ENCODE data around the gene ZKSCAN2. TPM values are rescaled to one million over a fixed set of nuclear protein-coding genes. Genes with fewer than 3 reads are reported as not detected.

Gene ZKSCAN2
- 4.7 and 5.8 TPM in 2 replicates for total RNA-seq (2014; rRNA removed; shearing (Covaris generic))
- polyA plus RNA-seq (2015; cell fraction: cytosol; rRNA removed), result 3.2 and 4.4 TPM in 2 replicates
- 4.8 and 4.9 TPM in 2 replicates for polyA plus RNA-seq (2015; cell fraction: nucleus; rRNA removed)

DNA sequence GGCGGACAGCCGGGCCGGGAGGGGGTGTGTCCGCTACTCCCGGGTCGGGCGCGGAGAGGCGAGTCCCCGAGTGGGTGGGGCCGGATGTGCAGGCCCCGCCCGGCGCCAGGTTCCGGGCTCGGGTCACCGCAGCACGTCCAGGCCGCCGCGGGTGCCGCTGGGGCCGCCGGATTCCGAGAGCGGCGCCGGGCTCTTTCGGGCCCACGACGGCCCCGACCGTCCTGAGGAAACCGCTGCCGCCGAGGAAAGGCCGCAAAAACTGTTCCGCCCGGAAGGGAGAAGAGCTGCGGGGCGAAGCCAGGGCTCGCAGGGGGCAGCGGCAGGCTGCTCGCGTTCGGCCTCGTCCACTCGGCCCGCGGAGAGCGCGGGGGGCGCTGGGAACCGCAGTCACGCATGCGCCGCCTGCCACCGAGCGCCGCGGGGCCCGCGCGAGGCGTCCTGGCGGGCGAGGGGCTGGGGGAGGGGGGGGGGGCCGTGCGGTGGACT is at the start of gene ZKSCAN2:
ZKSCAN2 (minus strand) TSS at position 376 of the 486 bp plus-strand sequence. CDS start 718 bp downstream, outside the sequence.
- in situ Hi-C loops (cut with HindIII; ENCODE audit: low pct_unique_long_range_greater_than_20kb, low sequenced_read_pairs), result no loop called here
- peak; percentile 86 for DNase-seq (ENCODE audit: low read depth, low spot score)

DNA sequence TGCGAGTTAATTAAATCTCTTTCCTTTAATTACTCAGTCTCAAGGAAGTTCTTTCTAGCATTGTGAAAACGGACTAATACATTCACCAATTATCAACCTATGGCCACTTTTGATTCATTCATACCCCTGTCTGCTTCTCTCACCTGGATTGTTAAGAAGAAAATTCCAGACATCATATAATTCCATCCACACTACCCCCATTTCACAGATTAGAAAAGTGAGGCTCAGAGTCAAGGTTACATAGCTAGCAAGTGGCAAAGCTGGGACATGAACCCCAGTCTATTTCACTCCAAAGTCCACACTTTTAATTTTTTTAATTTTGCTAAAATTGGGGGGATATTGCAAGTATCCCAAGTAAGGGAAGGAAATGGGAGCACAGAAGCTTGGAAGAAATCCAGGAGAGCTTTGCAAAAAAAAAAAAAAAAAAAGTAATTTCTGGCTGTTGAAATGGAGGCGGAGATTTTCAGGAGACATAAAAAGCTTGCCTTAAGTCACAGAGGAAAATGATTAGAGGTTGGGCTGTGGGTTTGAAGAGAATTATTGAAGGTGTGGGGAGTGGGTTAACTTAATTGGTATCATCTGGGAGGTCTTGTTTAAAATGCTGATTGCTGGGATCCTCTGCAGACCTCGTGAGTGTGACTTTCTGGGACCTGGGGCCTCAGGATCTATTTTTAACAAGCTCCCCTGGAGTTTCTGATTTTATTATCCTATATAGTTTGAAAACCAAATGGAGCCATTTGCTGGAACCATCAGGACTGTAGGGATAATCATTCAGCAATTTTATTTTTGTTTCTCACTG is 42.3 kb upstream of the ZKSCAN2 start:
- DNase-seq (ENCODE audit: low read depth, low spot score), result no peak
- in situ Hi-C loops (cut with HindIII; ENCODE audit: low pct_unique_long_range_greater_than_20kb, low sequenced_read_pairs), result no loop called here

DNA sequence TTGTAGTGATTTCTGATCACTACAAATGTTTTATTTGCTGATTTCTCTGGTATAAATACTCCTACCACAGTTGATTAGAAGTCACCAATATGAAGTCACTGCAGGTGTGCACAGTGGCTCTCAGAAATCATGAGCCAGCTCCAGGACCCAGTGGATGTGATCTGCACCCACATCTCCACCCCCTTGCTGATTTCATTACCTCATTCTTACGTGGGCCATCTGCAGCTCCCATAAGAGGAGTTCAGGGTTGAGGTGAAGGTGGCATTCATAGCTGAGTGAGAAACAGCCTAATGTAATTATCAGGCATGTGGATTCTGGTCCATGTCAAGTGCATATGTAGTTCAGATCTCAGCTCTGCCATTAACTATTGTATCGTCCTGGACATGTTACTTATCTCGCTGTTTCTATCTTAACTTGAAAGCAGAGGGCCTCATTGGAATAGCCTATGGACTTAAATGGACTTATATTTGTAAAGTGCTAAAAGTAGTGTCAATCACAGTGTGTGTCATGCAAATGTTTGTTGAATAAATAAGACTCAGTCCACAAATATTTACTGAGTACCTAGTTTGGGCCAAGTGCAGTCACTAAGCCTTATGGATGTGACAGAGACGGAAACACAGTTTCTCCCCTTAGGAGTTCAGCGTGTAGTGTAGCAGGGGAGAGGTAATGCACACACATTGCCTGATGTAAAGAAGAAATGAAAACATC is 40.7 kb upstream of the ZKSCAN2 start:
- no peak for DNase-seq (ENCODE audit: low read depth, low spot score)
- in situ Hi-C loops (cut with HindIII; ENCODE audit: low pct_unique_long_range_greater_than_20kb, low sequenced_read_pairs), result no loop called here

DNA sequence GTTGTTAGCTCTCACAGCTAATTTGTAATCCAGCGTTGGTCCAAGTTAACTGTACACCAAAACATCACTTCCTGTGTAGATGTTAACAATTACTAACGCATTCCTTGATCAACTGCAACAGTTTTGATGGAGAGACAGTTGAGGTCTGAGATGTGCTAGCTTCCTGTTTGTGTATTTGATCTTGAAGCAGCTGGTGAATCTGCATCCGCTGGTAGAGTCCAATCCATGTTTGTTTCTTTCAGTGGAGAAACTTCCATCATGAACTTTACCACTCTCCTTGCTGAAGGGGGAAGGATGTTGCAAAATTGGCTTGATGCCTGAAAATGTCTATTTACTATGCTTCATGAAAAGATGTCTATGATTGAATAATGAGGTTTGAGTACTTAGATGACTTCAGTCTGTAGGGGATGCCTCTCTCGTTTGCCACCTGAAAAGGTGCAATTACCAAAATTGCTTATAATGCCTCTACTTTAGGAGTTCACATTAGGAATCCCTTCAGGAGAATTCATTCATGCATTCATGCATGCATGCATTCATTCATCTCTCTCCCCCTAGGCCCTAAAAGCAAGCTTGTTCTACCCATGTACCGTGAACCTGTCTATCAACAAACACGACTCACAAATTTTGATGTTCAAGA is 39.6 kb upstream of the ZKSCAN2 start:
- no peak for DNase-seq (ENCODE audit: low read depth, low spot score)
- in situ Hi-C loops (cut with HindIII; ENCODE audit: low pct_unique_long_range_greater_than_20kb, low sequenced_read_pairs), result no loop called here

DNA sequence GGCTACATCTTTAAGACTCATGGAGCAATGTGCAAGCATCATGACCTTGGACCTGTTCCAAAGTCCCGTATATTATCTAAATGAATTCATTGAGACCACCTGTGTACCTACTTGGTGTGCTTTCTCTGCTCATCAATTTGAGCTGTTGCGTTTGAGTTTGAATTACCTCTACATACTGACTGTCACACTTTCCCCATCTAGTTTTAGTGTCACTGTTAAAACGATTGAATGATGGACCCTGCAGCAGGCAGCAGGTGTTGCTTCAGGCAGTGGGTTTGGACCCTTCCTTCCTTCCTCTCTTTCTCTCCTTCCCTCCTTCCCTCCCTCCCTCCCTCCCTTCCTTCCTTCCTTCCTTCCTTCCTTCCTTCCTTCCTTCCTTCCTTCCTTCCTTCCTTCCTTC is 33.9 kb upstream of the ZKSCAN2 start:
- in situ Hi-C loops (cut with HindIII; ENCODE audit: low pct_unique_long_range_greater_than_20kb, low sequenced_read_pairs), result no loop called here
- DNase-seq (ENCODE audit: low read depth, low spot score), result no peak

DNA sequence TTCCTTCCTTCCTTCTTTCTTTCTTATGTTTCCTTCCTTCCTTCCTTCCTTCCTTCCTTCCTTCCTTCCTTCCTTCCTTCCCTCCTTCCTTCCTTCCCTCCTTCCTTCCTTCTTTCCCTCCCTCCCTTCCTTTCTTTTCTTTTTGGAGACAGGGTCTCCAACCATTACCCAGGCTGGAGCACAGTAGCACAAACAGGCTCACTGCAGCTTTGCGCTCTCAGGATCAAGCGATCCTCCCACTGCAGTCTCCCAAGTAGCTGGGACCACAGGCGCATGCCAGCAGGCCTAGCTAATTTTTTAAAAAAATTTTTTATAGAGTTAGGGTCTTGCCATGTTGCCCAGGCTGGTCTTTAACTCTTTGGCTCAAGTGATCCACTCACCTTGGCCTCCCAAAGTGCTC is 31.8 kb upstream of the ZKSCAN2 start:
- in situ Hi-C loops (cut with HindIII; ENCODE audit: low pct_unique_long_range_greater_than_20kb, low sequenced_read_pairs), result no loop called here
- DNase-seq (ENCODE audit: low read depth, low spot score), result no peak

DNA sequence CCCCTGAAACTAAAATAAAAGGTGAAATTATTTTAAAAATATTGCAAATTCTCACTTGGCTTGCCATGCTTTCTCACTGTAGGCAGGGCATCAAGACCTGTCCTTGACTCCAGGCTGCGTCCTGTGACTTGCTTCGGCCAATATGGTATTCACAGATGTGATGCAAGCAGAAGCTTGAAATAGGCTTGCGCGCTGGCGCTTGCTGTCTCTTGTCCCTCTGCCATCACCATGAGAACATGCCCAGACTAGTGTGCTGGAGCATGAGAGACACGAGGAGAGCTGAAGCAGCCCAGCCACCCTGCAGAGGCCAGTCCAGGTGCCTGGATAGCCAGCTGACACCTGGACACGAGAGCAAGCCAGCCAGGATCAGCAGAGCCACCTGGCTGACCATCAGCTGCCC is 21.8 kb upstream of the ZKSCAN2 start:
- no peak for DNase-seq (ENCODE audit: low read depth, low spot score)
- in situ Hi-C loops (cut with HindIII; ENCODE audit: low pct_unique_long_range_greater_than_20kb, low sequenced_read_pairs), result no loop called here

DNA sequence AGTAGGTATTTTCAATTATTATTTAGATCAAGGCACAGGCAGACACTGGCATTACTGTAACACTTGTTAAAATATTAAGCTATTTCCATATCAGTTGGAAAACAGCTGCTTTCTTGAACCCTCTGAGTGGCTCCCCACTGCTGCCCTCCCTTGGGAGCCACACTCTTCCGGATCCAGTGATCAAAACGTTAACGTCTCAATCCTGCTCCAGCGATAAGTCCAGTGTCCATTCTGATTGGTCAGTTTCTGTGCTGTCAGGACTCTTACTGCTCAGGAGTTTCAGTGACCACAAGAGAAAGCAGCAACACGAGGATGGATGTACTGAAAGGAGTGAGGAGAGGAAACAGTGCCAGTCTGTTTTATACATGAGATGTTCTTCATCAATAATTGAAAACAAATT is 13.8 kb upstream of the ZKSCAN2 start:
- peak; percentile 51 for DNase-seq (ENCODE audit: low read depth, low spot score)
- in situ Hi-C loops (cut with HindIII; ENCODE audit: low pct_unique_long_range_greater_than_20kb, low sequenced_read_pairs), result no loop called here

DNA sequence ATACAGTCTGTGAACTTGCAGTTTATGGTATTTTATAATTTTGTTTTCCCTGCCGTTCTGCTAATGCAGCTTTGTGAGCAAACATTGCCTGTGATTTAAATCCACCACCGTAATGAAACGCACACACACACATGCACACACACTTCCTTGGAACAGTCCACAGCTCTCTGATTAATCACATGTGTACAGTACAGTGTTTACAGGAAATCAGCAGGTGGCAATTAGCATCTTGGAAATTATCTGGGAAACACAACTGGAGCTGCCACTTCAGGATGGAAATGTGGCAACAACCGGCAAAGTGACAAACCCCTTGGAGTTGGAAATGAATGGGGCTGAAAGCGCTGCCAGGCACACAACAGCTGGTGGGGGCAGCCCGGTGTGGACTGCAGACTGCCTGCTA is 12.9 kb upstream of the ZKSCAN2 start:
- DNase-seq (ENCODE audit: low read depth, low spot score), result no peak

DNA sequence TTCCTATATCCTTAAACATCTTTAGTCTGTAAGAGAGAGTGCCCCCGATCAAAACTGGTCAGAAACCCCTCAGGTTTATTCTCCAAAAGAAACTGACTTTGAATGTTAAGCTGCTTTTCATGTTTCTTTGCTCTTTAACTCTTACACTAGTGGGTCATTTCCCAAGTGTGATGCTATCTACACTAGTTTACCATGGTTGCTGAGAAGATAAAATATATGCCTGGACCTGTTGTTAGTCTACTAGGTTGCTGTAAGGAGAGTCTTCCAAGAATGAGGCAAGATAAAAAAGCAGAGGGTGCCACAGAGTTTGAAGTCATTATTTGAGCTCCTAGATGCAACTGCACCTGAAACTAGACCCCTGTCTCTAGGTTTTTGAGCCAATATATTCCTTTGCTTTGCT is 12.2 kb upstream of the ZKSCAN2 start:
- DNase-seq (ENCODE audit: low read depth, low spot score), result no peak
- in situ Hi-C loops (cut with HindIII; ENCODE audit: low pct_unique_long_range_greater_than_20kb, low sequenced_read_pairs), result no loop called here

More for the DNA sequence above, 12.9 kb upstream of the ZKSCAN2 start:
- in situ Hi-C loops (cut with HindIII; ENCODE audit: low pct_unique_long_range_greater_than_20kb, low sequenced_read_pairs), result no loop called here

DNA sequence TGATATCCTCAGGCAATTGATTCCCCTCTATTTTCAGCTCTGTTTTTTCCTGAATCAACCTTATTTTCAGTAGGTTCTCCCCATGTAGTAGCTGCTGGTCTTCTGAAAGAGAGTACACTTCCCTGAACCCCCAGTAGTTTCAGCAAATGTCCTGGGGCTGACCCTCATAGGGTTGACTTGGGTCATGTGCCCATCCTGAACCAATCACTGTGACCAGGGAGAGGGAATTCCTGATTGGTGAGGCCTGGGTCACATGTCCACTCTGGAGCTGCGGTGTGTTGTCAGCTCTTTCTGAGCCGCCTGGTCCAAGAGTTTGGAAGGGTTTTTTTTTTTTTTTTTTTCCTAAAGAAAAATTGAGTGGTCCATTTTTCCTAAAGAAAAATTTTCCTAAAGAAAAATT is 8.3 kb upstream of the ZKSCAN2 start:
- in situ Hi-C loops (cut with HindIII; ENCODE audit: low pct_unique_long_range_greater_than_20kb, low sequenced_read_pairs), result no loop called here
- DNase-seq (ENCODE audit: low read depth, low spot score), result no peak

DNA sequence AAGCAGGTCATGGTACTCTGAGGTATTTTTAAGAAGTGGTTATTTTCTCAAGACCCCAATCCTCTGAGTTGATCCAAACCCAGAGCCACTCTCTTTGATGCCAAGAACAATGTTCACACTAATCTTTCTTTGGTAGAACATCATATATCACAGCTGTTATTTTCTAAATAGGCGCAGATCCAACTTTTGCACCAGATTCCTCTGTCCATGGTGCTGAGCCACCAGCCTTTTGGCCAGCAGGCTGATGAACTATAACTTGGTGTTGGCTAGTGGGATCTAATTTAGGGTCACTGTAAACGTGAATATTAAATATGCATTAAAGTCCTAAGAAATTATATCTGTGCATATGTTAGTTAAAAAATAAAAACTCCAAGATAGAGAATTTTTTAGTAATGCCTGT is 7.0 kb upstream of the ZKSCAN2 start:
- DNase-seq (ENCODE audit: low read depth, low spot score), result no peak
- in situ Hi-C loops (cut with HindIII; ENCODE audit: low pct_unique_long_range_greater_than_20kb, low sequenced_read_pairs), result no loop called here

DNA sequence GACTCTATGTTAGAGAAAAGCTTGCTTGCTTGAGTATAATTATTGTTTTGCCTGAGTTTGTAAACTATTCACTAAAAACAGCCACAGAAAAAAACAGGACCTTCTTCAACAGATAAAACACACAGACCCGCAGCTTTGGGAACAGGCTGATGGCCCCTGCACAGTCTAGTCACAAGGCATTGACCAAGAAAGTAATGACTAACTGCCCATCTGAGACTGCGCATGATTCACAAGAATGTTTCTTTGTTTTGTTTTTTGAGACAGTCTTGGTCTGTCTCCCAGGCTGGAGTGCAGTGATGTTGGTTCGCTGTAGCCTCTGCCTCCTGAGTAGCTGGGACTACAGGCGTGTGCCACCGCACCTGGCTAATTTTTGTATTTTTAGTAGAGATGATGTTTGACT is 2.8 kb upstream of the ZKSCAN2 start:
- peak; percentile 60 for DNase-seq (ENCODE audit: low read depth, low spot score)
- in situ Hi-C loops (cut with HindIII; ENCODE audit: low pct_unique_long_range_greater_than_20kb, low sequenced_read_pairs), result no loop called here

DNA sequence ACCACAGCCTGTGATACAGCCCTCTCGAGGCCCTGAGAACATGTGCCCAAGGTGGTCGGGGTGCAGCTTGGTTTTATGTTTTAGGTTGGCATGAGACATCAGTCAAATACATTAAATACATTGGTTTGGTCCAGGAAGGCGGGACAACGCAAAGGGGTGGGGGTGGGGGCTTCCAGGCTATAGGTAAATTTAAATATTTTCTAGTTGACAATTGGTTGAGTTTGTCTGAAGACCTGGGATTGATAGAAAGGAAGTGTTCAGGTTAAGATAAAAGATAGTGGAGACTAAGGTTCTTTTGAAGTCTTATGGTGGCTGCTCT is 1.2 kb upstream of the ZKSCAN2 start:
- DNase-seq (ENCODE audit: low read depth, low spot score), result no peak
- in situ Hi-C loops (cut with HindIII; ENCODE audit: low pct_unique_long_range_greater_than_20kb, low sequenced_read_pairs), result no loop called here

DNA sequence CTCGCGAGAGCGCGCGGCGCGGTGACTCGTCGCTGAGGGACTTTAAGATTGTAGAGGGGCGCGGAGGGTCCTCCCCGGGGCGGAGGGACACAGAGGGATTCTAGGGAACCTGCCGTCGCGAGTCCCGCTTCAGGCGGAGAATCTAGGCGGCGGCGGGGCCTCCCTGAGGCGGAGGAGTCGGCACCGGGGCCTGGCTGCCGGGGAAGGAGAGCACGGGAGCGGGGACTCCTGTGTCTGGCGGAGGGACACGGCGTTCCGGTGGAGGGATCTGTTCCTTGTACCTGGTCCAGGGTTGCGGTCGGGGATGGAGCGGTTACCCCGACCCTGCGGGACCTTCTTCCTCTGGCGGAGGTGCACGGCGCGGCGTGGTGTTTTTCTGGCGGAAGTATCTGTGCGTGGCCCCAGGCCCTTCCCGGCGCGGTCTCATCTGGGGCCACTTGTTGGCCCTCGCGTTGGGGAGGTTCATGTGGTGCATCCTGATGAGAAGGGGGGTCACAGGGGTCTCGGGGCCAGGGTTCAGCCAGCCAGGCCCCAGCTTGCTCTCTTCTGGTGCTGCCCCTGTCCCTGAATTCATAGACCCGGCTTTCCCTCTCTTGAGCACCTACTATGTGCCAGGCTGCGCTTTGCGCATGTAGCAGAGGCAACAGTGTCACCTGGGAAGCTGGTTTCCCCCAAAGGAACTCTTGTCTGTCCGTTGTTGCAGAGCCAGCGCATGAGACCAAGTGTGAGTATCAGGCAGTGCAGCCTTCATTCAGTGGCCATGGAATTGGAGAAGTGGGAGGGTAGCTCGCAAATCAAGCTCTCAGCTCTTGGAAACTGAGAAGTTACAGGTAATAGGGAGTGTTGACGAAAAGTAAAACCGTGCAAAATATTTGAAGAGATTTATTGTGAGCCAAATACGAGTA is 563 bp upstream of the ZKSCAN2 start:
- DNase-seq (ENCODE audit: low read depth, low spot score), result peak; percentile 69
- in situ Hi-C loops (cut with HindIII; ENCODE audit: low pct_unique_long_range_greater_than_20kb, low sequenced_read_pairs), result no loop called here

DNA sequence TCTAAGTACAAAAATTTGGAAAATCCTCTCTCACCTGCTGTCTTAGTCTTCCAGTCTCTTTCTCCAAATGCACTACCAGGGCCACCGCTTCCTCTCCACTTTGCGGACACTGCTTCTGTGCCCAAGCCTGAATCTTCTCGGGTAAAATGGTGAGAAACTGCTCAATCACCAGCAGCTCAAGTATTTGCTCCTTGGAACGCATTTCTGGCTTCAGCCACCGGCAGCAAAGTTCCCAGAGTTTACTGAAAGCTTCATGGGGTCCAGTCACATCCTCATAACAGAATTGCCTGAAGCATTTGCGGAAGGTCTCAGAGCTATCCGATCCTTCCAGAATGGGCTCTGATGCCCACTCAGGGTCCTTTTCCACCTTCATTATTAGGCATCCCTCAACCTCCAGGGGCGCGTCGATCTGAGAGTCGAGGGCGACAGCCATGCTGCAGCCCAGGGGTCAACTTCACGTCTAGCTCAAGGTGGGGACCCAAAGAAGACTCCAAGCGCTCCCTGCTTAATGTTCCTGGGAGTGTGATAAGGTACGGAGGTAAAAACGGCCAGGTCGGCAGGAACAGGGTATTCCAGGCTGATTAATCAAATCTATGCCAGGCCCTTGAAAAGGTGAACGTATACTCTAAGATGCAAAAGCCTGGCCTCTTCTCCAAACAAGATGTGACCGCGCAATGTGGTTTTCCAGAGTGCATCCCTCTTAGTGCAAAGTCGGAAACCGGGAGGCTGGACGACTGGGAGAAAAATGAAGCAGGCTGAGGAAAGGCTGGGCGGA is 763 bp downstream of the ZKSCAN2 start:
- peak; percentile 24 for DNase-seq (ENCODE audit: low read depth, low spot score)
- in situ Hi-C loops (cut with HindIII; ENCODE audit: low pct_unique_long_range_greater_than_20kb, low sequenced_read_pairs), result no loop called here

DNA sequence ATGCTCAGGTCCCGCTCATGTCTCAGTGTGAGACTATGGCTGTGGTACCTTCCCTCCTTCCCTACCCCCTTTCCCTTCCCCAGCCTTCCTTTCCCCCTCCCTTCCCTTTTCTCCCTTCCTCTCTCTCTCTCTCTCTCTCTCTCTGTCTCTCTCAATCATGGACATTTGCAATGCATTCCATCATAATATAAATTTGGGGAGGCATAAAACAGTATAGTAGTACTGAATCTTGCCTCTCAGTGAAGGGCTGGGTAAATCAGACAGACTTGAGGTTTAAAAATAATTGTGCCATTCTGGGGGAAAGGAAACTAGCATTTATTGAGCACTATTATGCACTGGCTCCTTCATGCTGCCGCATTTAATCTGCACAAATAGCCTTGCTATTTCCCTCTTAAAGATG is 4.3 kb downstream of the ZKSCAN2 start:
- DNase-seq (ENCODE audit: low read depth, low spot score), result no peak
- in situ Hi-C loops (cut with HindIII; ENCODE audit: low pct_unique_long_range_greater_than_20kb, low sequenced_read_pairs), result no loop called here

Data from SK-MEL-5 (cell line).